ENCODE results near the gene APOBR.

GRCh38 chr16:28511801-28512789, 17.7 kb downstream of the APOBR start:
- TF ChIP-seq CTCF (IDR thresholded peaks at IDR 0.05) (no peak), EP300 (IDR thresholded peaks at IDR 0.05) (no peak), POLR2AphosphoS5 (IDR thresholded peaks at IDR 0.05) (no peak)
